Measurements from ENCODE around the gene KLF18.
"Not testable (repeated sequence)": the region's sequence is repeated elsewhere in the genome, so short reads cannot be mapped to it uniquely, and the experiment has no call there.

The KLF18 gene

GRCh38 chr1:44119525-44119924 is 21.9 kb downstream of the KLF18 start:
- no peak for DNase-seq

DNA sequence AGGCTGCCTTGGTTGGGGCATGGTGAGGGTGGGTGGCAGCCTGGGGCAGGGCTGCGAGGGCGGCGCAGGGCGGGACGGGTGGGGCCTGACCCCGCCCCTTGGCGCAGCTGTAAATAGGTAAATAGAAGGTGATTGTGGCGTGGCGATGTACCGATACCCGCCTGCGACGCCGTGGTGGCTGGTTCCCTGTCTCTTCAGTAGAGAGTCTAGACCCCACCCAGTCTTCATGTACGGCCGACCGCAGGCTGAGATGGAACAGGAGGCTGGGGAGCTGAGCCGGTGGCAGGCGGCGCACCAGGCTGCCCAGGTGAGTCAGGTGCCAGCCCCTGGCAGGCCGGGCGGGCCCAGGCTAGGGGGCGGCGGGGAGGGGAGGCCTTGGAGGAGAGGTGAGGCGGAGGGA is 22.7 kb downstream of the KLF18 start, which contains the start of gene KLF17:
TSS of gene KLF17 (plus strand) at position 140 of the 400 bp plus-strand sequence. CDS start at position 227, 87 bp downstream.
- no peak for DNase-seq

GRCh38 chr1:44117272-44117671 is 24.2 kb downstream of the KLF18 start:
- not testable (repeated sequence) for DNase-seq

DNA sequence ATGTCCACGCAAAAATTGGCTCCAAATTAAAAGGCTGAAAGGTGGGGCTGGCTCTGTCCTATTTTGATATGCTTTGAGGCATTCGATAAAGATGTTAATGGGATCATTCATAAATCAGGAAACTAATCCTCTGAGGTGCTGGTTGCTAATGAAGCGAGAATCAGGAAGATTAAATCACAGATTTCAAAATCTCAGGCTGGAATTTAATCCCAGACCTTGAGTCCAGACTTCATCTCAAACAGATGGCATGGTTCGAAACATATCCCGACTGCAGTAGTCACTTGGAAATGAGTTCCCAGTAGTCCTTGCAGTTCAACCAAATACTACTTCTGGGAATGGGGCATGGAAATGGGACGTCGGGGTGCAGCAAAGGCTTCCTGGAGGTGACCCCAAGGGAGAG is 27.3 kb downstream of the KLF18 start:
- DNase-seq: no peak

- no peak for DNase-seq
Observed at GRCh38 chr1:44113095-44113609, 28.3 kb downstream of the KLF18 start.

DNA sequence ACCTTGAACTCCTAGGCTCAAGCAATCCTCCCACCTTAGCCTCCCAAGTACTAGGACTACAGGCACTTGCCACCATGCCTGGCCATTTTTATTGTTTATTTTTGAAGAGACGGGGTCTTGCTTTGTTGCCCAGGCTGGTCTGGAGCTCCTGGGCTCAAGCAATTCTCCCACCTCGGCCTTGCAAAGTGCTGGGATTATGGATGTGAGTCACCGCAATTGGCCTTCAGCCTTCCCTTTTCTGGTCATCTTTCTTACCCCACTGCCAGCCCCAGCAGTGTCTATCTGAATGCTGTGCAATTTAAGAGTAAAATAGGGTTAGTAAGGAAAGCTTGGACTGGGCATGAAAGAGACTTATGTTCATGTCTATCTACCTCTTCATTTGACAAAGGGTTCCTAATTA is 28.9 kb downstream of the KLF18 start:
- no peak for DNase-seq

- DNase-seq: no peak
Observed at GRCh38 chr1:44111861-44112260, 29.6 kb downstream of the KLF18 start.

- DNase-seq: no peak
Observed at GRCh38 chr1:44110916-44111315, 30.5 kb downstream of the KLF18 start.

DNA sequence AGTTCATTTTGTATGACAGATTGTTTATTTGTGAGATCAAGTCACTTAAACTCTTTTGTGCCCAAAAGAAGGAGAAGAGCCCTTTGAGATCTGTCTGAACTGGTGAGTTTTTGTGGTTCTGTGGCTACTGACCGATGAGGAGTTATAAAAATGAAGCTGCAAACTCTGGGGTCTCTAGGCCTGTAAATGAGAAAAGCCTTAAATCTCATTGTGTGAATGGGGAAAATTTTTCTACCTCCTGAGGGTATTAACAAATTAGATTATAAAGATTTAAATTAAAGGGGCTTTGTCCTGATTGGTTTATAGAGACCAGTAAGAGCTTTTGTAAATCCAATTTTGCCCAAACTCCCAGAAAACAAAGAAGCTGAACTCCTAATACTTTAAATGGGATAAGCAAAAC is 32.5 kb downstream of the KLF18 start:
- DNase-seq: no peak

DNA sequence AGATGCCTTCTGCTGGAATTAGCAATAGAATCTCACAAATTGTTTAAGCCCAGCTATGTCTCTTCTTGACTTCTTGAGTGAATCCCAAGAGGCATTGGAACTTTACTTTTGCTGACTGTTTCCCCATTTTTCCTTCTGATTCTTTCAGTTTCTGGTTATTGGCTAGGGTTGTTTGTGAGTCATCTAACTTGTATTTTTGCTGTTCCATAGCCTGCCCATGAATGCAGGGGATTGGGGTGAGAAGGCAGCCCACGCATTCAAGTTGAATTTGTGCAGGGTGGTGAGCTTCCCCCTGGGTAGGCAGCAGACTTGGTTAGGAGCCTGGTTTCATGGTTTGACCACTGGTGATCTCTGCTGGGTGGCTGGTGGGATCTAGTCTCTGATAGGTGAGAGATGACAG is 33.2 kb downstream of the KLF18 start:
- no peak for DNase-seq

DNA sequence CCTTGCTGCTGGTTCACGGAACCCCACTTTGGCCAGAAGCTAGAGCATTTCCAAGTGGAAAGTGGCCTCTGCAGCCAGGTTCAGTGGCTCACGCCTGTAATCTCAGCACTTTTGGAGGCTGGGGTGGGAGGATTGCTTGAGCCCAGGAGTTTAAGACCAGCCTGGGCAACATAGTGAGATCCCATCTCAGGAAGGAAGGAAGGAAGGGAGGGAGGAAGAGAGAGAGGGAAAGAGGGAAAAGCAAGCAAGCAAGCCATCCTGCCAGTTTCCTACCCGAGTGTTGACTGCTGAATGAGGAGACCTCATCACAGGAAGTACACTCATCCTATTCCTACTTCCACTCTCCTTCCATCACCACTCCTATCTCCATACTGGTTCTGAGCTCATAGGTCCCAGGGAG is 35.6 kb downstream of the KLF18 start:
- DNase-seq: no peak

DNA sequence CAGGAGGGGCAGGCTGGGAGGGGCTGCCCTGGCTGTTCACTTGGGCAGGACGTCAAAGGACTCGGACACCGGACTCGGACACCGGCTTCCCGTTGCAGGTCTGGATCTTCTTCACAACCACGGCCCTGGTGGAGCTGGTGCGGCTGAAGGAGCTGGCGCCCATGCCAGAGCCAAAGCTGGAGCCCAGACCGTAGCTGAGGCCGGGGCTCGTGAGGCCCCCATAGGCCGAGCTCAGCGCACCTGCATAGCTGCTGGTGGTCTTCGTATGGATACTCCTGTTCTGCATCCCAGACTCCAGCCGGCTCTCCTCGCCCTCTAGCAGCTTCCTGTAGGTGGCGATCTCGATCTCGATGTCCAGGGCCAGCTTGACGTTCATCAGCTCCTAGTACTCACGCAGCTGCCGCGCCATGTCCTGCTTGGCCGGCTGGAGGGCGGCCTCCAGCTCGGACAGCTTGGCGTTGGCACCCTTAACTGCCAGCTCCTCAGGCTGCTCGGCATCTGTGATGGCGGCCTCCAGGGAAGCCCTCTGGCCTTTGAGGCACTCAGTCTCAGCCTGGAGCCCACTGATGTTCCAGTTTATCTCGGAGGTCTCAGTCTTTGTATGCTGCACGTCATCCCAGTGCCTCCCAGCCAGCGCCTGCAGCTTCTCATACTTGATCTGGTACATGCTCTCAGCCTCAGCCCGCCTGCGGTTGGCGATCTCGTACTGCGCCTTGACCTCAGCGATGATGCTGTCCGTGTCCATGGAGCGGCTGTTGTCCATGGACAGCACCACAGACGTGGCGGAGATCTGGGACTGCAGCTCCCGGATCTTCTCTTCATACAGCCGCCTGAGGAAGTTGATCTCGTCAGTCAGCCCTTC is 37.9 kb downstream of the KLF18 start:
- no peak for DNase-seq

DNA sequence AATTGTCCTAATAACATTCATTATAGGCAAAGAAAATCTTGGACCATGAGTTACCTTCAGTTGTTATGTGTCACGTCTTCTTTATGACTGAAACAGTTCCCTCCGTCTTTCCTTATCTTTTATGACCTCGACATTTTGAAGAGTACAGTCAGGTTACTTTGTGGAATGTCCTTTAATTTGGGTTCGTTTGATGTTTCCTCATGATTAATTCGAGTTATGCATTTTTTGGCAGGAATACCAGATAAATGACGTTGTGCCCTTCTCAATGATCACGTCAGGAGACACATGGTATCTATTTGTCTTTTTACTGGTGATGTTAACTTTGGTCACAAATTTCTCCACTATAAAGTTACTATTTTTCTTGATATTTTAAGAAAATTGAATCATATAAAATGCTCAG is 40.1 kb downstream of the KLF18 start:
- no peak for DNase-seq

DNA sequence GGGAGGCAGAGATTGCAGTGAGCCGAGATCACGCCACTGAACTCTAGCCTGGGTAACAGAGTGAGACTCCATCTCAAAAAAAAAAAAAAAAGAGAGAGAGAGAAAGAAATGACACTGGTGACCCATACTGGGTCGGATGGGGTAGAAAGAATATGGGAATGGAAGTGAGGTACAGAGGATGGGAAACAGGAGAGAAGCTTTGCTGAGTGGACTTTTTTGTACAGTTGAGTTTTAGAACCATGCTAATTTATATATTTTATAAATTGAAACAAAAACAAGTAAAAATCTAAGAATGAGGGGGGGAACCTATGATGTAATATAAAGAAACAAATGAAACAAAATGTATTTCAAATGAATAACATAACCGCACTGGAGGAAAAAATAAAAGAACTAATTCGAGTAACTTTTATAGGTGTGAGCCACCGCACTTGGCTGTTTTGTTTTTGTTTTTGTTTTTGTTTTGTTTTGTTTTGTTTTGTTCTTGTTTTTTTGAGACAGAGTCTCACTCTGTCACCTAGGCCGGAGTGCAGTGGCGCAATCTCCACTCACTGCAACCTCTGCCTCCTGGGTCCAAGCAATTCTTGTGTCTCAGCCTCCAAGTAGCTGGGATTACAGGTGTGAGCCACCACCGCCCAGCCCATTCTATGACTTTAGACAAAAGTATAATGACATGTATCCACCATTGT is 41.1 kb downstream of the KLF18 start:
- DNase-seq: no peak

DNA sequence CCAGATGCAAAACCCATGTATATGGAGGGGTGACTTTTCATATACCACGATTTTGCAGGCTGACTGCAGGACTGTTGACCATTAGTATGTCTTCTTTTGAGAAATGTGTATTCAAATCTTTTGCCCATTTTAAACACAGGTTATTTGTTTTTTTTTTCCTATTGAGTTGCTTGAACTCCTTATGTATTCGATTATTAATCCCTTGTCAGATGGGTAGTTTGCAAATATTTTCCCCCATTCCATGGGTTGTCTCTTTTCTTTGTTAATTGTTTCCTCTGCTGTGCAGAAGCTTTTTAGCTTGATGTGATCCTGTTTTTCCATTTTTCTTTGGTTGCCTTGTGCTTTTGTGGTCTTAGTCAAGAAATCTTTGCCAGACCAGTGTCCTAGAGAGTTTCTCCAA is 47.4 kb downstream of the KLF18 start:
- no peak for DNase-seq

DNA sequence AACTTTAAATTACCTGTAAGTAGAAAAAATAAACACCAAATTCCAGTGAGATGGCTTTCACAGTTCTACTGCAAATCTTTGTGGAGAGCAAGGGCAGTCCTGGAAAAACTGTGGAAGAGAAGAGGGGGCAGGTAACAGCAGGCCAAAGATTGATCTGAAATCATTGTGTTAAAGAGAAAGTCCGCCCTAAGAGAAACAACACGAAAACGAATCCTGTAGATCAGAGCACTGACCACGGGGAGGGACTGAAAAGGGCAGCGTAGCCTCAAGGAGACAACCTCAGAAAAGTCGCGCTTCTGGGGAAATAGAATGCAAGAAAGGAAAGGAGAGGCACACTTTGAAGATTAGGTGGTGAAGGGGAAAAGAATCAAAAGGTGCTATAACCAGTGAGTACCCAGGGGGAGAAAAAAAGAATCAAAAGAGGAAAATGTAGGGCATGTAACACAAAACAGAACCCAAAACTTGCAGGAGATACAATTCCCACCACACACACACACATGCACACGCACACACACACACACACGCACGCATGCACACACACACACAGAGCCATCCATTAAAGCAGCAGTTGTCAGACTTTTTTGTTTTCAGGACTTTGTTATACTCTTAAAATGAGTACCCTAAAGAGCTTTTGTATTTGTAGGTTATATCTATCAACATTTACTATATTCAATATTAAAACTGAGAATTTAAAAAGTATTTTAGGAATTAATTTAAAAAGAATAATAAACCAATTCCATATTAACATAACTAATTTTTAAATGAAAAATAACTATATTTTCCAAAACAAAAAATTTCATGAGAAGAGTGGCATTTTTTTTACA is 50.8 kb downstream of the KLF18 start:
- DNase-seq: no peak

DNA sequence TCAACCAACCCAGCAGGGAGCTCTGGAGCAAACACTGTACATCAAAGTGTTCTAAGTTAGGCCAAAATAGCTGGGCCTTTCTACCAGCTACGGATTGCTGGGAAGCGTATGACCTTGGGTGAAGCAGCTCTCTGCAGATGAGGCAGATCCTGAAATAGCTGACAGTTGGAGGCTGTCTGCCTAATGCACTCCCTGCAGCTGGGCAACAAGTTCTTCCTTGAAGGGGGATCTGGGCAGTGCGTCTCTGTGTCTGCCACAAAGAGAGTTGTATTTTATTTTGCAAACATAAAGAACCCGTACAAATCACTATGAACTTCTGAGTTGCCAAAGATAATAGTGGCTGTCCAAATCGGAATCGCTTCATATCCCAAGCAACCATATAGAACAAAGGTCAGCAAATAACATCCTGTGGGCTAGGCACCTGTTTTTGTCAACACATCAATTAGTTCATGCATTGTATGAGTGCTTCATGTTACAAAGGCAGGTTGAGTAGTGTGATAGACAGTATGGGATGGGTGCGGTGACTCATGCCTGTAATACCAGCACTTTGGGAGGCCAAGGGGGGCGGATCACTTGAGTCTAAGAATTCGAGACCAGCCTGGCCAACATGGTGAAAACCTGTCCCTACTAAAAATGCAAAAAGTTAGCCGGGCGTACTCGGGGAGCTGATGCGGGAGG is 51.9 kb downstream of the KLF18 start:
- DNase-seq: no peak
